H9 (cell line): ENCODE results near the gene PKNOX2. TPM values are rescaled to one million over a fixed set of nuclear protein-coding genes. Genes with fewer than 3 reads are reported as not detected.
A peak's percentile ranks its signal among the peaks of the same experiment; 100 is the strongest.

Source experiments
- DNase-seq: peaks from one replicate; pipeline ENCODE4 v3.0.0-alpha.2; 2017
- H2AFZ ChIP-seq: one replicate; pipeline ENCODE4 v1.6.1; 2013; ENCODE audit warnings: mild to moderate bottlenecking, low read length, control low read depth, moderate library complexity
- H2AK5ac ChIP-seq: 2 replicates; pipeline ENCODE4 v1.6.1; 2013; ENCODE audit warnings: low read length, control low read depth, mixed read lengths; ENCODE audit not compliant: insufficient read length
- H2BK120ac ChIP-seq: one replicate; pipeline ENCODE4 v1.6.1; 2013; ENCODE audit warnings: low read depth, mild to moderate bottlenecking, low read length, control low read depth, inconsistent platforms; ENCODE audit not compliant: poor library complexity, severe bottlenecking
- H2BK12ac ChIP-seq: 2 replicates; pipeline ENCODE4 v1.6.1; 2013; ENCODE audit warnings: low read length, control low read depth, mixed read lengths, low read depth; ENCODE audit not compliant: insufficient read length
- H2BK15ac ChIP-seq: 2 replicates; pipeline ENCODE4 v1.6.1; 2013; ENCODE audit warnings: low read depth, low read length, control low read depth
- H2BK20ac ChIP-seq: one replicate; pipeline ENCODE4 v1.6.1; 2013; ENCODE audit warnings: low read depth, mild to moderate bottlenecking, low read length, control low read depth, inconsistent platforms; ENCODE audit not compliant: poor library complexity, severe bottlenecking
- H2BK5ac ChIP-seq: 2 replicates; pipeline ENCODE4 v1.6.1; 2013; ENCODE audit warnings: low read length, control low read depth, mixed read lengths; ENCODE audit not compliant: insufficient read length
- H3K14ac ChIP-seq: 2 replicates; pipeline ENCODE4 v1.6.1; 2013; ENCODE audit warnings: low read length, control low read depth; ENCODE audit not compliant: insufficient read depth
- H3K18ac ChIP-seq: 2 replicates; pipeline ENCODE4 v1.6.1; 2013; ENCODE audit warnings: low read depth, mild to moderate bottlenecking, mixed read lengths, low read length, control low read depth; ENCODE audit not compliant: insufficient read length
- H3K23ac ChIP-seq: 2 replicates; pipeline ENCODE4 v1.6.1; 2013; ENCODE audit warnings: low read length, control low read depth, mixed read lengths, low read depth; ENCODE audit not compliant: insufficient read length
- H3K23me2 ChIP-seq: 2 replicates; pipeline ENCODE4 v1.6.1; 2013; ENCODE audit warnings: low read depth, mild to moderate bottlenecking, mixed read lengths, low read length, control low read depth; ENCODE audit not compliant: insufficient read length, poor library complexity, severe bottlenecking
- H3K27ac ChIP-seq: 2 replicates; pipeline ENCODE4 v1.5.1; 2013; ENCODE audit warnings: low read length, control low read depth, mixed read lengths, low read depth; ENCODE audit not compliant: insufficient read length
- H3K27me3 ChIP-seq: 2 replicates; pipeline ENCODE4 v1.6.1; 2013; ENCODE audit warnings: low read length, control low read depth, inconsistent platforms; ENCODE audit not compliant: insufficient read depth
- H3K4ac ChIP-seq: 2 replicates; pipeline ENCODE4 v1.6.1; 2013; ENCODE audit warnings: low read depth, mild to moderate bottlenecking, control low read depth, inconsistent platforms, low read length, moderate library complexity
- H3K4me1 ChIP-seq: 2 replicates; pipeline ENCODE4 v1.6.1; 2013; ENCODE audit warnings: low read length, control low read depth, inconsistent platforms; ENCODE audit not compliant: insufficient read depth
- H3K4me2 ChIP-seq: 2 replicates; pipeline ENCODE4 v1.6.1; 2013; ENCODE audit warnings: low read length, control low read depth, mixed read lengths; ENCODE audit not compliant: insufficient read length, insufficient read depth
- H3K56ac ChIP-seq: 2 replicates; pipeline ENCODE4 v1.6.1; 2013; ENCODE audit warnings: low read depth, mild to moderate bottlenecking, mixed read lengths, low read length, control low read depth; ENCODE audit not compliant: insufficient read length
- H3K79me1 ChIP-seq: 2 replicates; pipeline ENCODE4 v1.6.1; 2013; ENCODE audit warnings: low read depth, mild to moderate bottlenecking, moderate library complexity, low read length, control low read depth, inconsistent platforms; ENCODE audit not compliant: insufficient read depth, poor library complexity, severe bottlenecking
- H3K79me2 ChIP-seq: 2 replicates; pipeline ENCODE4 v1.6.1; 2013; ENCODE audit warnings: low read length, control low read depth, inconsistent platforms; ENCODE audit not compliant: insufficient read depth
- H3K9ac ChIP-seq: 2 replicates; pipeline ENCODE4 v1.6.1; 2013; ENCODE audit warnings: low read length, control low read depth, mixed read lengths; ENCODE audit not compliant: insufficient read length; ENCODE audit errors: extremely low read depth
- H3K9me3 ChIP-seq: one replicate; pipeline ENCODE4 v1.6.1; 2013; ENCODE audit warnings: low read depth, low read length, inconsistent platforms; ENCODE audit not compliant: control insufficient read depth
- H3T11ph ChIP-seq: one replicate; pipeline ENCODE4 v1.6.1; 2013; ENCODE audit warnings: mild to moderate bottlenecking, low read length, control low read depth, inconsistent platforms
- H4K20me1 ChIP-seq: one replicate; pipeline ENCODE4 v1.6.1; 2013; ENCODE audit not compliant: control insufficient read depth, insufficient read length, insufficient read depth
- H4K5ac ChIP-seq: 2 replicates; pipeline ENCODE4 v1.6.1; 2013; ENCODE audit warnings: low read depth, mild to moderate bottlenecking, mixed read lengths, low read length, control low read depth; ENCODE audit not compliant: insufficient read length
- H4K8ac ChIP-seq: replicated peaks from 2 replicates; pipeline ENCODE4 v1.6.1; 2013; ENCODE audit warnings: low read length, control low read depth, mixed read lengths, low read depth; ENCODE audit not compliant: insufficient read length
- H4K91ac ChIP-seq: 2 replicates; pipeline ENCODE4 v1.6.1; 2013; ENCODE audit warnings: low read depth, mild to moderate bottlenecking, moderate library complexity, mixed read lengths, low read length, control low read depth; ENCODE audit not compliant: insufficient read length
- H3K27ac Mint-ChIP-seq, 3 experiments: 2 replicates in 2 of 3; 3 replicates in 1 of 3; pipeline ENCODE4 v1.8.0; 2020 to 2021; ENCODE audit warnings: mixed read lengths in 3 of 3, mild to moderate bottlenecking in 1 of 3, moderate library complexity in 1 of 3
- H3K27me3 Mint-ChIP-seq: 2 replicates; pipeline ENCODE4 v1.8.0; 2021; ENCODE audit warnings: low read depth, mild to moderate bottlenecking, moderate library complexity, mixed read lengths
- H3K36me3 Mint-ChIP-seq, 3 experiments: 2 replicates in 2 of 3; 3 replicates in 1 of 3; pipeline ENCODE4 v1.8.0; 2020 to 2021; ENCODE audit warnings: low read depth in 3 of 3, mixed read lengths in 3 of 3; ENCODE audit not compliant: insufficient read depth in 1 of 3
- H3K4me1 Mint-ChIP-seq, 2 experiments: 2 replicates each; pipeline ENCODE4 v1.8.0; 2020; ENCODE audit warnings: mixed read lengths in 2 of 2
- H3K4me3 Mint-ChIP-seq, 2 experiments: 2 replicates in 1 of 2; 3 replicates in 1 of 2; pipeline ENCODE4 v1.8.0; 2020 to 2021; ENCODE audit warnings: mild to moderate bottlenecking in 2 of 2, mixed read lengths in 2 of 2, moderate library complexity in 1 of 2
- H3K9me3 Mint-ChIP-seq, 2 experiments: 2 replicates in 1 of 2; 3 replicates in 1 of 2; pipeline ENCODE4 v1.8.0; 2020; ENCODE audit warnings: mild to moderate bottlenecking in 2 of 2, mixed read lengths in 2 of 2, moderate library complexity in 1 of 2
- CTCF ChIP-seq: fragments of 200-600 bp; sonication (generic); conservative IDR thresholded peaks from 3 replicates; pipeline ENCODE4 v1.8.0; 2021; ENCODE audit warnings: antibody characterized with exemption, mild to moderate bottlenecking
- WGBS: extraction: QIAGEN DNeasy Blood & Tissue Kit; methylation state at CpG from one replicate; pipeline ENCODE4 v1.1.7; 2013; ENCODE audit warnings: missing lambda C conversion rate, low lambda C conversion rate, mixed read lengths; ENCODE audit not compliant: insufficient read length; ENCODE audit errors: extremely low coverage; 5-methylcytosine and 5-hydroxymethylcytosine counted together
- total RNA-seq: library from RNA; stranded (reverse); gene quantifications from 2 replicates; pipeline ENCODE4 v1.2.1, GENCODE V29; 2021

Gene PKNOX2
- total RNA-seq, 1 experiment from 2014 or later, result 1.3 TPM

DNA sequence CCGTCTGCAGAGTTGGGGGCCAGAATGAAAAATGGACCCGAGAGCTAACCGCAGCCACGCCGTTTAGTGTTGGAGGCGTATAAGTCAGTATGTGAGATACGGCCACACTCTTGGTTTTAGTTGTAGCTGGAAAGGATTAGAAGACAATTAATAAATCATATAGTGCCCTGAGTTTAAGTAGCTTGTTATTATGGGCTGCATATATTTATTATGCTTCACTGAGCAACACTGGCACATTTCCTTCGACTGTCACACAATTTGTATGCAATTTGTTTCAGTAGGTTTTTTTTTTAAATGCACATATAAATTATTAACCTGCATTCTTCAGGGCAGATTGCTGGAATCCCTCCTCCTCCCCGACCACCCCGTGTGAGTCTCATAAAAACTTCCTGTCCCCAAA is 56.9 kb downstream of the PKNOX2 start:
- H4K5ac ChIP-seq, result no peak overlapping the region
- no peak overlapping the region for H2AK5ac ChIP-seq
- no peak overlapping the region for H3K4ac ChIP-seq
- no peaks in the 10 kb centered on the region for H3K79me1 ChIP-seq
- H3T11ph ChIP-seq, result no peak overlapping the region
- no peak overlapping the region for H4K8ac ChIP-seq
- H3K79me2 ChIP-seq, result no peaks in the 10 kb centered on the region
- H2AFZ ChIP-seq, result no peak overlapping the region
- H2BK5ac ChIP-seq, result no peak overlapping the region
- H3K4me3 Mint-ChIP-seq, result no peak overlapping the region
- no peak overlapping the region for H3K4me2 ChIP-seq
- H3K27ac ChIP-seq, result no peak overlapping the region
- H2BK20ac ChIP-seq, result no peak overlapping the region
- no peaks in the 10 kb centered on the region for H4K20me1 ChIP-seq
- H3K27me3 Mint-ChIP-seq, result peaks cover 4% of the 10 kb centered on the region
- H3K27ac Mint-ChIP-seq, result peak overlapping the region in 1 of 3 experiments; percentile 62; a peak in 1 of 7 replicates
- no peaks in the 10 kb centered on the region for H3K23me2 ChIP-seq
- no peaks in the 10 kb centered on the region; the same call in 1 of the 2 replicates for H3K4me1 ChIP-seq
- no peak for DNase-seq
- no peaks in the 10 kb centered on the region for H3K27me3 ChIP-seq
- no CpG with 5 or more reads among the region's 10 CpGs for WGBS
- TF ChIP-seq CTCF, result no peak
- H4K91ac ChIP-seq, result no peak overlapping the region
- no peak overlapping the region for H3K18ac ChIP-seq
- no peak overlapping the region for H3K14ac ChIP-seq
- H2BK120ac ChIP-seq, result no peak overlapping the region
- H3K9me3 ChIP-seq, result no peaks in the 10 kb centered on the region
- no peak overlapping the region for H3K56ac ChIP-seq
- no peaks in the 10 kb centered on the region for H3K9me3 Mint-ChIP-seq
- no peak overlapping the region for H2BK12ac ChIP-seq
- H3K9ac ChIP-seq, result no peak overlapping the region
- H2BK15ac ChIP-seq, result no peak overlapping the region
- H3K4me1 Mint-ChIP-seq, result peaks cover 35 to 52% of the 10 kb centered on the region in 2 experiments
- no peaks in the 10 kb centered on the region for H3K36me3 Mint-ChIP-seq
- H3K23ac ChIP-seq, result no peak overlapping the region
